Measurements from ENCODE around the gene HOXA1. TPM values are rescaled to one million over a fixed set of nuclear protein-coding genes. Genes with fewer than 3 reads are reported as not detected.

HOXA1 gene
- total RNA-seq, 1 donor from 2014 or later: 3.5 TPM

DNA sequence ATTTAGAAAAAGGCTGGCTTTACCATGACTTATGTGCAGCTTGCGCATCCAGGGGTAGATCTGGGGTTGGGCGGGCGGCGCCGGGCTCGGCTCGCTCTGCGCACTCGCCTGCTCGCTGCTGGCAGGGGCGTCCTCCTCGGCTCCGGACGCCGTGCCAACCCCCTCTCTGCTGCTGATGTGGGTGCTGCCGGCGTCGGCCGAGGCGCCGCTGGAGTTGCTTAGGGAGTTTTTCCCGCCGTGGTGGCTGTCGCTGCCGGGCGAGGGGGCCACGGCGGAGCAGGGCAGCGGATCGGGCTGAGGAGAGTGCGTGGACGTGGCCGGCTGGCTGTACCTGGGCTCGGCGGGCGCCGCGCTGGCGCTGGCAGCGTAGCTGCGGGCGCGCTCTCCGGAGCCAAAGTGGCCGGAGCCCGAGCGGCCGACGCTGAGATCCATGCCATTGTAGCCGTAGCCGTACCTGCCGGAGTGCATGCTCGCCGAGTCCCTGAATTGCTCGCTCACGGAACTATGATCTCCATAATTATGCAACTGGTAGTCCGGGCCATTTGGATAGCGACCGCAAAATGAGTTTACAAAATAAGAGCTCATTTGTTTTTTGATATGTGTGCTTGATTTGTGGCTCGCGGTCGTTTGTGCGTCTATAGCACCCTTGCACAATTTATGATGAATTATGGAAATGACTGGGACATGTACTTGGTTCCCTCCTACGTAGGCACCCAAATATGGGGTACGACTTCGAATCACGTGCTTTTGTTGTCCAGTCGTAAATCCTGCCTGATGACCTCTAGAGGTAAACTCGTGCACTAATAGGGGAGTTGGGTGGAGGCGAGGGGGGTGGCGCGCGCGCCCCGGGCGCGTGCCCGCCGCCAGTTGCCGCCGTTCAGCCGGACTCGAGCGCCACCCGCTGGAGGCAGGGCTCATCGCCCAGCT is 47.5 kb upstream of the HOXA1 start, which contains the start of gene HOXA5:
TSS of gene HOXA5 (minus strand) at position 659 of the 927 bp plus-strand sequence. CDS start at position 585, 74 bp downstream.
- DNase-seq (ENCODE audit: low spot score): peak; percentile 86
- peaks cover 8% of the 10 kb centered on the region for H3K36me3 Mint-ChIP-seq (ENCODE audit: low read depth, unreplicated experiment)
- peak; percentile 90 for TF ChIP-seq CTCF (IDR thresholded peaks at IDR 0.05; ENCODE audit: unreplicated experiment)
- no peaks in the 10 kb centered on the region for H3K9me3 Mint-ChIP-seq (ENCODE audit: unreplicated experiment)
- no peak within 1 kb of the TSS for H3K27ac Mint-ChIP-seq (ENCODE audit: unreplicated experiment)
- peak within 1 kb of the TSS; percentile 91 for H3K4me3 Mint-ChIP-seq (ENCODE audit: unreplicated experiment)
- H3K4me1 Mint-ChIP-seq (ENCODE audit: unreplicated experiment): peaks cover 28% of the 10 kb centered on the region
- H3K27me3 Mint-ChIP-seq (ENCODE audit: unreplicated experiment): peaks cover 42% of the 10 kb centered on the region

- TF ChIP-seq CTCF (IDR thresholded peaks at IDR 0.05; ENCODE audit: unreplicated experiment): no peak
- H3K9me3 Mint-ChIP-seq (ENCODE audit: unreplicated experiment): no peaks in the 10 kb centered on the region
- H3K4me1 Mint-ChIP-seq (ENCODE audit: unreplicated experiment): peaks cover 25% of the 10 kb centered on the region
- DNase-seq (ENCODE audit: low spot score): no peak
- H3K27me3 Mint-ChIP-seq (ENCODE audit: unreplicated experiment): peaks cover 39% of the 10 kb centered on the region
- H3K27ac Mint-ChIP-seq (ENCODE audit: unreplicated experiment): no peak overlapping the region
- H3K36me3 Mint-ChIP-seq (ENCODE audit: low read depth, unreplicated experiment): peaks cover 8% of the 10 kb centered on the region
- peak overlapping the region; percentile 91 for H3K4me3 Mint-ChIP-seq (ENCODE audit: unreplicated experiment)
These were observed 46.8 kb upstream of the HOXA1 start for GRCh38 chr7:27142580-27143022.

DNA sequence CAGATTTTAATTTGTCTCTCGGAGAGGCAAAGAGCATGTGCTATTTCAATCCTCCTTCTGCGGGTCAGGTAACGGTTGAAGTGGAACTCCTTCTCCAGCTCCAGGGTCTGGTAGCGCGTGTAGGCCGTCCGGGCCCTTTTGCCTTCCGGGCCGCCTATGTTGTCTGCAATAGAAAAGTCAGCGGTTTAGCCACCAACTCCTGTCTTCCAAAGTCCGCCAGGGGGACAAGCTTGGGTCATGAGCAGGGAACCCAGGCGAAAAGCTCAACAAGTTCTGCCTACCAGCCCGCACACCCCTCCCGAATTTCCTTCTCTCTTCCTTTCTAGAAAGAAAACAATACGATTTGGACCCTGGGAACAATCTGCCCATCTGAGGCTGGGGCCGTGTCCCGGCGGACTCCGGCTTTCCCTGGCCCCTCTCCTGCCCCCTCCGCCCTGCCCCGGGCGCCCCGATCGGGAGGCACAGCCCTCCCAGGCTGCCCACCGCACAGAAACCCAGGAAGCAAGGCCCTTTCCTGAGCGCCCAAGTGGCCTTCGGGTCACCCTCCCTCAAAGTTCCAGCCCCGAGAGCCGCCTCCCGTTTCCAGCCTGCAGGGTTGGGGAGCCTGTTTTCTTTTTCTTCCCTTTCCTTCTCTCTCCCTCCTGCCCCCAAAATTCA is 46.3 kb upstream of the HOXA1 start:
- DNase-seq (ENCODE audit: low spot score): peak; percentile 43
- peaks cover 8% of the 10 kb centered on the region for H3K36me3 Mint-ChIP-seq (ENCODE audit: low read depth, unreplicated experiment)
- TF ChIP-seq CTCF (IDR thresholded peaks at IDR 0.05; ENCODE audit: unreplicated experiment): no peak
- no peak overlapping the region for H3K27ac Mint-ChIP-seq (ENCODE audit: unreplicated experiment)
- H3K9me3 Mint-ChIP-seq (ENCODE audit: unreplicated experiment): no peaks in the 10 kb centered on the region
- H3K4me3 Mint-ChIP-seq (ENCODE audit: unreplicated experiment): peak overlapping the region; percentile 91
- peaks cover 23% of the 10 kb centered on the region for H3K4me1 Mint-ChIP-seq (ENCODE audit: unreplicated experiment)
- peaks cover 35% of the 10 kb centered on the region for H3K27me3 Mint-ChIP-seq (ENCODE audit: unreplicated experiment)

GRCh38 chr7:27141137-27141922 is 45.5 kb upstream of the HOXA1 start:
- DNase-seq (ENCODE audit: low spot score): no peak
- Mint-ChIP-seq H3K9me3 (ENCODE audit: unreplicated experiment) (no peaks in the 10 kb centered on the region), H3K27ac (ENCODE audit: unreplicated experiment) (no peak overlapping the region), H3K4me3 (ENCODE audit: unreplicated experiment) (peak overlapping the region; percentile 72), H3K36me3 (ENCODE audit: low read depth, unreplicated experiment) (peaks cover 8% of the 10 kb centered on the region), H3K27me3 (ENCODE audit: unreplicated experiment) (peaks cover 30% of the 10 kb centered on the region), H3K4me1 (ENCODE audit: unreplicated experiment) (peaks cover 29% of the 10 kb centered on the region)
- no peak for TF ChIP-seq CTCF (IDR thresholded peaks at IDR 0.05; ENCODE audit: unreplicated experiment)
